ENCODE data around the gene HS6ST1.

The HS6ST1 gene

GRCh38 chr2:128310094-128310716 lies 8.5 kb downstream of the HS6ST1 start:
- DNase-seq (ENCODE audit: low spot score) = no peak

GRCh38 chr2:128309280-128310093 lies 9.2 kb downstream of the HS6ST1 start:
- no peak for DNase-seq (ENCODE audit: low spot score)

GRCh38 chr2:128308889-128309279 lies 9.8 kb downstream of the HS6ST1 start:
- DNase-seq (ENCODE audit: low spot score) = no peak

- DNase-seq (ENCODE audit: low spot score) = no peak
Measured at GRCh38 chr2:128308284-128308731, 10.4 kb downstream of the HS6ST1 start.

- no peak for DNase-seq (ENCODE audit: low spot score)
Measured at GRCh38 chr2:128307595-128307994, 11.1 kb downstream of the HS6ST1 start.

- DNase-seq (ENCODE audit: low spot score) = no peak
Measured at GRCh38 chr2:128306931-128307460, 11.7 kb downstream of the HS6ST1 start.

GRCh38 chr2:128306081-128306930 lies 12.4 kb downstream of the HS6ST1 start:
- DNase-seq (ENCODE audit: low spot score) = no peak

- DNase-seq (ENCODE audit: low spot score) = no peak
Measured at GRCh38 chr2:128305555-128306080, 13.1 kb downstream of the HS6ST1 start.

GRCh38 chr2:128304715-128305554 lies 13.7 kb downstream of the HS6ST1 start:
- DNase-seq (ENCODE audit: low spot score) = no peak

- DNase-seq (ENCODE audit: low spot score) = no peak
Measured at GRCh38 chr2:128304330-128304714, 14.3 kb downstream of the HS6ST1 start.

GRCh38 chr2:128303911-128304310 lies 14.8 kb downstream of the HS6ST1 start:
- DNase-seq (ENCODE audit: low spot score) = no peak

- DNase-seq (ENCODE audit: low spot score) = no peak
Measured at GRCh38 chr2:128303095-128303791, 15.4 kb downstream of the HS6ST1 start.

GRCh38 chr2:128302744-128303067 lies 16.0 kb downstream of the HS6ST1 start:
- no peak for DNase-seq (ENCODE audit: low spot score)

GRCh38 chr2:128302011-128302743 lies 16.5 kb downstream of the HS6ST1 start:
- DNase-seq (ENCODE audit: low spot score) = no peak

GRCh38 chr2:128301501-128301966 lies 17.1 kb downstream of the HS6ST1 start:
- DNase-seq (ENCODE audit: low spot score) = no peak

GRCh38 chr2:128301021-128301420 lies 17.6 kb downstream of the HS6ST1 start:
- no peak for DNase-seq (ENCODE audit: low spot score)

GRCh38 chr2:128300151-128301020 lies 18.3 kb downstream of the HS6ST1 start:
- DNase-seq (ENCODE audit: low spot score) = no peak

GRCh38 chr2:128299628-128300027 lies 19.0 kb downstream of the HS6ST1 start:
- no peak for DNase-seq (ENCODE audit: low spot score)

Data from CD4-positive, alpha-beta T cell treated with Interleukin-15 for 4 hours (primary cell).